Measurements from ENCODE around the gene ACTR1B.
"Not testable (repeated sequence)": the region's sequence is repeated elsewhere in the genome, so short reads cannot be mapped to it uniquely, and the experiment has no call there.

The ACTR1B gene

GRCh38 chr2:97663962-97664635, at the start of gene ACTR1B:
ACTR1B (minus strand) TSS chr2:97664044; CDS start chr2:97663890, 154 bp downstream.
- H3K4me3 ChIP-seq (ENCODE audit: low read depth, low read length): peak within 1 kb of the TSS; percentile 90
- DNase-seq (ENCODE audit: low read depth): peak; percentile 91
- peak; percentile 22 for TF ChIP-seq CTCF (IDR thresholded peaks at IDR 0.05; ENCODE audit: control insufficient read depth, extremely low read depth, insufficient read depth)

GRCh38 chr2:97712693-97713295, 49.0 kb upstream of the ACTR1B start:
- TF ChIP-seq CTCF (IDR thresholded peaks at IDR 0.05; ENCODE audit: control insufficient read depth, extremely low read depth, insufficient read depth): no peak
- H3K4me3 ChIP-seq (ENCODE audit: low read depth, low read length): no peak overlapping the region
- no peak for DNase-seq (ENCODE audit: low read depth)

- H3K4me3 ChIP-seq (ENCODE audit: low read depth, low read length); DNase-seq (ENCODE audit: low read depth): not testable (repeated sequence)
Measured at GRCh38 chr2:97712175-97712574, 48.3 kb upstream of the ACTR1B start.

GRCh38 chr2:97711394-97711711, 47.5 kb upstream of the ACTR1B start:
- H3K4me3 ChIP-seq (ENCODE audit: low read depth, low read length): no peak overlapping the region
- DNase-seq (ENCODE audit: low read depth): no peak
- TF ChIP-seq CTCF (IDR thresholded peaks at IDR 0.05; ENCODE audit: control insufficient read depth, extremely low read depth, insufficient read depth): no peak

- no peak for TF ChIP-seq CTCF (IDR thresholded peaks at IDR 0.05; ENCODE audit: control insufficient read depth, extremely low read depth, insufficient read depth)
- H3K4me3 ChIP-seq (ENCODE audit: low read depth, low read length): no peak overlapping the region
- DNase-seq (ENCODE audit: low read depth): no peak
Measured at GRCh38 chr2:97708608-97709007, 44.8 kb upstream of the ACTR1B start.

- DNase-seq (ENCODE audit: low read depth): no peak
- no peak for TF ChIP-seq CTCF (IDR thresholded peaks at IDR 0.05; ENCODE audit: control insufficient read depth, extremely low read depth, insufficient read depth)
- no peak overlapping the region for H3K4me3 ChIP-seq (ENCODE audit: low read depth, low read length)
Measured at GRCh38 chr2:97708048-97708380, 44.2 kb upstream of the ACTR1B start.

GRCh38 chr2:97707362-97708047, 43.7 kb upstream of the ACTR1B start:
- TF ChIP-seq CTCF (IDR thresholded peaks at IDR 0.05; ENCODE audit: control insufficient read depth, extremely low read depth, insufficient read depth): no peak
- H3K4me3 ChIP-seq (ENCODE audit: low read depth, low read length): no peak overlapping the region
- no peak for DNase-seq (ENCODE audit: low read depth)
